Measurements from ENCODE around the gene TSC22D3. TPM values are rescaled to one million over a fixed set of nuclear protein-coding genes. Genes with fewer than 3 reads are reported as not detected.

TSC22D3 gene
- total RNA-seq, 1 donor from 2014 or later: 107 TPM

DNA sequence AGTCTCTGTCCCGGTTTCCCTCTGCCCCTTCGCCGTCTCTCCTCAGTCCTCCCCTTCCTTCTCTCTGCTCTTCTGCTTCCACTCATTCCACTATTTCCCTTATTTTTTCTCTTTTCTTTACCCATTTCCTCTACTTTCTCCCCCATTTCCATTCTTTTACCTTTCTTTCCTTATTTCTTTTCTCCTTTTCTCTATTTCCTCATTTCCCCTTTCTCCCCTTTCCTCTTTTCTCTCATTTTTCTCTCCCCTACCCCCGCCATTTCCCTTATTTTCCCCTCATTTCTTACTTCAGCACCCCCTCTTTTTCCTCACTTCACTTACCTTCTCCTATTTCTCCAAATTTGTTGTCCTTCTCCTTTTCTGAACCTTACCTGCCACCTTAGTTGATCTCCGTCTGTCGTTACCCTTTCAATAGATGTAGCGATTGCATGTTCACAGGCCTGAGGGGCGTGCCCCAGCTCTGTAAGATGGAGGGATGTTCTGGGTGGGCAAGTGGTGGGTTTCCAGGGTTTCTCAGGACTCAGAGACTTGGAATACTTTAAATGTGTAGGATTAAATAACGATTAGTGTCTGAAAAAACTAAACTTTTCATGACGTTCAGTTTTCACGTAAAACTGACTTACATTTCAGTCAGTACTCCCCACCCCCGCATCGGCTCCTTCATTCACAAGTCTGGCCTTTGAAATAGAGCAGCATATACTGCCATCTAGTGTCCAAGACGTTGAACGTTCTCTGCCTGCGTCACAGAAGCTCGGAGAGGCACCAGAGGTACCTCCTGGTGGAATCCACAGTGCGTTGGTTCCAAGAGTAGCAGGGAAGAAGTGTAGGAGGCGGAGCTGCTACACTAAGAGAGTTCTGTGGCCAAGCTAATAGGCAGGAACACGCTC is 1.3 kb upstream of the TSC22D3 start:
- DNase-seq: peak; percentile 59
- peaks cover 3% of the 10 kb centered on the region for H3K27me3 Mint-ChIP-seq (ENCODE audit: unreplicated experiment)
- no peaks in the 10 kb centered on the region for H3K36me3 Mint-ChIP-seq (ENCODE audit: unreplicated experiment)
- TF ChIP-seq, protein P1, sequence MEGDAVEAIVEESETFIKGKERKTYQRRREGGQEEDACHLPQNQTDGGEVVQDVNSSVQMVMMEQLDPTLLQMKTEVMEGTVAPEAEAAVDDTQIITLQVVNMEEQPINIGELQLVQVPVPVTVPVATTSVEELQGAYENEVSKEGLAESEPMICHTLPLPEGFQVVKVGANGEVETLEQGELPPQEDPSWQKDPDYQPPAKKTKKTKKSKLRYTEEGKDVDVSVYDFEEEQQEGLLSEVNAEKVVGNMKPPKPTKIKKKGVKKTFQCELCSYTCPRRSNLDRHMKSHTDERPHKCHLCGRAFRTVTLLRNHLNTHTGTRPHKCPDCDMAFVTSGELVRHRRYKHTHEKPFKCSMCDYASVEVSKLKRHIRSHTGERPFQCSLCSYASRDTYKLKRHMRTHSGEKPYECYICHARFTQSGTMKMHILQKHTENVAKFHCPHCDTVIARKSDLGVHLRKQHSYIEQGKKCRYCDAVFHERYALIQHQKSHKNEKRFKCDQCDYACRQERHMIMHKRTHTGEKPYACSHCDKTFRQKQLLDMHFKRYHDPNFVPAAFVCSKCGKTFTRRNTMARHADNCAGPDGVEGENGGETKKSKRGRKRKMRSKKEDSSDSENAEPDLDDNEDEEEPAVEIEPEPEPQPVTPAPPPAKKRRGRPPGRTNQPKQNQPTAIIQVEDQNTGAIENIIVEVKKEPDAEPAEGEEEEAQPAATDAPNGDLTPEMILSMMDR (IDR thresholded peaks at IDR 0.05; ENCODE audit: partially characterized antibody, unreplicated experiment): peak; percentile 63
- H3K4me3 Mint-ChIP-seq (ENCODE audit: unreplicated experiment): peak overlapping the region; percentile 93
- peaks cover 2% of the 10 kb centered on the region for H3K4me1 Mint-ChIP-seq (ENCODE audit: low read depth, unreplicated experiment)
- H3K27ac Mint-ChIP-seq (ENCODE audit: unreplicated experiment): no peak overlapping the region
- no peaks in the 10 kb centered on the region for H3K9me3 Mint-ChIP-seq (ENCODE audit: unreplicated experiment)

DNA sequence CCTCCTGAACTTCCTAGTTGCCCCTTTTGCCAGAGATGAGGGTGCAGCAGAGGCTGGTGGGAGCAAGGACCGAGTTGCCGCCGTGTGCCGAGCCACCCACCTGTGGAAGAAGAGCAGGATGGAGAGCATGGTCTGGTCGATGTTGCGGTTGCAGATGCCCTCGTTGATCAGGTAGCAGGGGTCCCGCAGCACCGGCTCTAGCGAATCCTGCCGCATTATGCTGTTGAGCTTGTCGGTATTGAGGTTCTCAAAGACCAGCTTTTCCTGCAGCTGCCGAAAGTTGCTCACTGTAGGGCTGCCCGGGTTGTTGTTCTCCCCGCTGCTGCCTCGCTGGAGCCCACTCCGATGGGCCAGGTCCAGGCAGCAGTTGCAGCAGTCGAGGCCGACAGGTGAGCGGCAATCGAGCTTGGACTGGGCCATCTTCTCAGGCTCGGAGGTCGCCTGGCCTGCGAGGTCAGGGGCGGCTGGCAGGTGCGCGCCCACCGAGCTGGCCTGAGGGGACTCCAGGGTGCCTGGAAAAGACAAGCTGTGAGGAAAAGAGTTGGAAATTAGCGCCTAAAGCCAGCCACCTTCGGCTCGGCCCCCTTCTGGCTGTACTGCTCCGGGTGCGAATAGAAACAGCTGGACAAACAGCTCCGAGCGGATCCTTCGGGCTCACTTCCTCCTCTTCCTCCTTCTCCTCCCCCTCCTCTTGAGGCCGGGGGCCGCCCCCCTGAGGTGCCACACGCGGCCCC is 420 bp downstream of the TSC22D3 start:
- no peak for DNase-seq
- TF ChIP-seq, protein P1 (IDR thresholded peaks at IDR 0.05; ENCODE audit: partially characterized antibody, unreplicated experiment): no peak
- Mint-ChIP-seq H3K27me3 (ENCODE audit: unreplicated experiment) (peaks cover 3% of the 10 kb centered on the region), H3K4me1 (ENCODE audit: low read depth, unreplicated experiment) (peaks cover 2% of the 10 kb centered on the region), H3K36me3 (ENCODE audit: unreplicated experiment) (no peaks in the 10 kb centered on the region), H3K4me3 (ENCODE audit: unreplicated experiment) (peak overlapping the region; percentile 34), H3K27ac (ENCODE audit: unreplicated experiment) (no peak overlapping the region), H3K9me3 (ENCODE audit: unreplicated experiment) (no peaks in the 10 kb centered on the region)

DNA sequence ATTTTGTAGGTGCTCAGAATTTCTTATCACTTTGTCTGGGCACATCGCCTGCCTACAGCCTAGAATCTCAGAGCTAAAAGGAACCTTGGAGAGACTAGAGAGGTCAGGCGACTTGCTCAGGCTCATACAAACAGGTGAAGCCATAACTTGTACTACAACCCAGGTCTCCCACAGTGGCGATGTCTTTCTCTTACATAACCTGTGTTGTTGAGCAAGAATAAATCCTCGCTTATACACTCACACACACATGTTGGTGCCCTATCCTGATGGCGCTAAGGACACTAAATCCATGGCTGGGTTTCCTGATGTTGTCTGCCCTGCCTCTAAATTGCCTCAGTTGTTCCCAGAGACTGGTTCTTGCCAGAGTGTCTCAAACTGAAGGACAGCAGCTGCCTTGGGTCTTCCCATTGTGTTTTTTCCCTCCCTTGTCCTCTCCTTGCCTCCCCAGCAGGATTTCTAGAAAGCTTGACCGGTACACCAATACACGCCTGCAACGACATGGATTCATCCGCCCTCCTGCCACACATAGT is 1.6 kb downstream of the TSC22D3 start:
- no peak overlapping the region for H3K27ac Mint-ChIP-seq (ENCODE audit: unreplicated experiment)
- TF ChIP-seq, protein P1 (IDR thresholded peaks at IDR 0.05; ENCODE audit: partially characterized antibody, unreplicated experiment): no peak
- no peaks in the 10 kb centered on the region for H3K36me3 Mint-ChIP-seq (ENCODE audit: unreplicated experiment)
- H3K4me1 Mint-ChIP-seq (ENCODE audit: low read depth, unreplicated experiment): peaks cover 2% of the 10 kb centered on the region
- H3K27me3 Mint-ChIP-seq (ENCODE audit: unreplicated experiment): peaks cover 3% of the 10 kb centered on the region
- H3K9me3 Mint-ChIP-seq (ENCODE audit: unreplicated experiment): no peaks in the 10 kb centered on the region
- H3K4me3 Mint-ChIP-seq (ENCODE audit: unreplicated experiment): no peak overlapping the region
- no peak for DNase-seq

DNA sequence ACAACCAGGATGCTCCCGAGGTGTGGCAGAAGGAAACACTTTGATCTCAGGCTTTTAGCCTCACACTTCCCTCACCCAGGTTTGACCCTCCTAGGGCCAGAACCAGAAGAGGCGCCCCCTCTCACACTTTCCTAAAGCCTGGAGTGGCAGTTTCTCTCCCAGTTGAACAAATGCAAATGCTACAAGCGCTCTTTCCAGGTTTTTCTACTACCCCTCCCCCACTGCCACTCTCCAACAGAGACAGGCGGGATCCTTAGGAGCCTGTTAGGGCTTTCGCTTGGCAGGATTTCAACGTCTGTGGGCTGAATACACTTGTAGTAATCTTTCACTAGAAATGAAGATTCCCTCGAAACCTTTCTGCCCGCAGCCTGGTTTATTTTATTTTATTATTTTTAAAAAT is 2.4 kb downstream of the TSC22D3 start:
- Mint-ChIP-seq H3K36me3 (ENCODE audit: unreplicated experiment) (no peaks in the 10 kb centered on the region), H3K27me3 (ENCODE audit: unreplicated experiment) (peaks cover 3% of the 10 kb centered on the region), H3K27ac (ENCODE audit: unreplicated experiment) (no peak overlapping the region), H3K4me3 (ENCODE audit: unreplicated experiment) (no peak overlapping the region), H3K4me1 (ENCODE audit: low read depth, unreplicated experiment) (peaks cover 2% of the 10 kb centered on the region), H3K9me3 (ENCODE audit: unreplicated experiment) (no peaks in the 10 kb centered on the region)
- TF ChIP-seq, protein P1 (IDR thresholded peaks at IDR 0.05; ENCODE audit: partially characterized antibody, unreplicated experiment): no peak
- DNase-seq: peak; percentile 23
